ENCODE results near the gene S100A12. TPM values are rescaled to one million over a fixed set of nuclear protein-coding genes. Genes with fewer than 3 reads are reported as not detected.

The S100A12 gene
- total and polyA plus RNA-seq, 5 donors = 0.68 to 2.6 (median 1.9) TPM

DNA sequence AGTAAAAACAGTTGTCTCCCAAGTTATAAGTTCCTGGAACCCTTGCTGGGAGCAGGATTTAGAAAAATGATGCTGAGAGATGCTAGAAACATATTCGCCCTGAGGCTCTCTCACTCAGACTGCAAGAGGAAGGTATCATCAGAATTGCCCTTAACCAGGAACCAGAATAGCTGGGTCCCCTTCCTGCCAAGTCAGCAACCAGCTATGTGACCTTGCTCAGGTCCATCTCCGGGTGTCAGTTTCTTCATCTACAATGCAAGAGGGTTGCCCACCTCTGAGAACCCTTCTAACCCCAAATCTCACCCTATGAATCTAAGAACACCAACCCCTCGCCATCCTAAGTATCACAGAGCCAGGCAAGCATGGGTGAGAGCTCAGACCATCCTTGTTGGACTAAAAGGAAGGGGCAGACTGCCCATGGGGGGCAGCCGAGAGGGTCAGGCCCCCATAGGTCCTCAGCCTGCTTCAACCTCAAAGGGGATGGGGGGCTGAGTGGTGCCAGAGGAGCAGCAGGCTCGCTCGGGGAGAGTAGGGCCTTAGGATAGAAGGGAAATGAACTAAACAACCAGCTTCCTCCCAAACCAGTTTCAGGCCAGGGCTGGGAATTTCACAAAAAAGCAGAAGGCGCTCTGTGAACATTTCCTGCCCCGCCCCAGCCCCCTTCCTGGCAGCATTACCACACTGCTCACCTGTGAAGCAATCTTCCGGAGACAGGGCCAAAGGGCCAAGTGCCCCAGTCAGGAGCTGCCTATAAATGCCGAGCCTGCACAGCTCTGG, 18.2 kb downstream of the S100A12 start:
- intact Hi-C loops (cut with DNase I) = no loop called here
- WGBS = 62% methylated on average over 10 of the region's 10 CpGs
- no peak overlapping the region for H3K27ac ChIP-seq (ENCODE audit: low read length)
- DNase-seq (peak; percentile 59 to 85 (median 84)), ATAC-seq (peak; percentile 60 to 68)
- no peaks in the 10 kb centered on the region for H3K9me3 ChIP-seq (ENCODE audit: control insufficient read depth, low read length)
- H3K27me3 ChIP-seq (ENCODE audit: control insufficient read depth, insufficient read depth) = no peaks in the 10 kb centered on the region
- H3K4me3 ChIP-seq (ENCODE audit: low read length) = no peak overlapping the region
- no peaks in the 10 kb centered on the region for H3K4me1 ChIP-seq (ENCODE audit: control insufficient read depth, insufficient read depth, low read length)

DNA sequence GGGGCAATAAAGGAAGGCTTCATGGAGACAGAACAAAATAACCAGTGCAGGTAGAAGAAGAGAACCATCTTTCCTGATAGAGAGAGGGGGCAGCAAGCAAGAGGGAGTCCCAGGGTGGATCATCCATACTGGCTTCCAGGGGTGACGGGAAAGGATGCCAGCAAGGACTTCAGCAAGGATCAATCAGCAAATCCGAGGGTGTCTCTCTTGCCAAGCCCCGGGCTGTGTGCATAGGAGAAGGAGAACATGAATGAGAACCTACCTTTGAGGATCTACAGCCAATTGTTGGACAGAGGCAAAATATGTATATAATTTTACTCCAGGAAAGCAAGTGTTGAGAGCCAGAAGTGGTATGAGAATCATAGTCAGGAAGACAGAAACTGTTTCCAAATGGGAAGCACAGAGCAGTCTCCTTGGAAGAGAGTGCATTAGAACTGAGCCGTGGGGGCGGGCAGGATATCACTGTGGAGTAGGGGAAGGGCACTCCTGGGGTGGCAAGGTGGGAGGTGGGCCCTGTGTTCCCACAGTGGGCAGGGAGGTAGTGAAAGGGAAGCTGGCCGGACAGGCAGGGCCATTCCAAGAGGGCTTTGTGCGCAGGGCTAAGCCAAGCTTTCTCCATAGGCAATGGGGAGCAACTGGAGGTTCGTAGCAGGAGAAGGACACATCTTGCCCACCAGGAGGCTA, 18.9 kb downstream of the S100A12 start:
- H3K9me3 ChIP-seq (ENCODE audit: control insufficient read depth, low read length) = no peaks in the 10 kb centered on the region
- intact Hi-C loops (cut with DNase I) = no loop called here
- 83% methylated on average over 8 of the region's 8 CpGs for WGBS
- no peak overlapping the region for H3K27ac ChIP-seq (ENCODE audit: low read length)
- H3K4me3 ChIP-seq (ENCODE audit: low read length) = no peak overlapping the region
- ATAC-seq (no peak), DNase-seq (no peak)
- no peaks in the 10 kb centered on the region for H3K4me1 ChIP-seq (ENCODE audit: control insufficient read depth, insufficient read depth, low read length)
- H3K27me3 ChIP-seq (ENCODE audit: control insufficient read depth, insufficient read depth) = no peaks in the 10 kb centered on the region

DNA sequence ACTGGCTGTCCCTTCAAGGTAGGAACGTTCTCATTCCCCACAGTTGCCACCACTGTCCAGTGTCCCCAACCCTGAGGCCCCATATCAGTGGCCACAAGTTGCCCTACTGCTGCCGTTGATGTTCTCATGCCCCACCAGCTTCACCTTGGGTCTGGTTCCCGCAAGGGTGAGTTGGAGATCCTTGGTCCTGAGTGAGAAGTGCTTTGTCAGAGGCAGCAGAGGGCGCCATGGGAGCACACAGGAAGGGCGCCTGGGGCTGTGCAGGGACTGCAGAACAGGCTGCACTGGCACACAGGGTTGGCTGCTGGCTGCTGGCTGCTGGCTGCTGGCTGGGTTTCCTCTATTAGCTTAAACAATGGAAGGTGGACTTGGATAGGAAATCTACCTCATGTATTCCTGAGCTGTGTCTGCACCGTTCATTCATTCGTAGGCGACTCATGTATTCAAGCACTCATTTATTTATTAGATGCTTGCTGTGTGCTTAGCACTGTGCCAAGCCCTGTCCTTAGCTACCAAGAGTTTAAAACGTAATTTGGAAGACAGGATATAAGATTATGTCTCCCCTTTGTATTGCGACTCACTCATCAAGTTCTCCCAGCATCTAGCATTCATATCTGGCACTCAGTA, 19.9 kb downstream of the S100A12 start:
- DNase-seq (peak; percentile 54 to 79 (median 73)), ATAC-seq (peak; percentile 47 to 52)
- Histone ChIP-seq H3K27me3 (ENCODE audit: control insufficient read depth, insufficient read depth) (no peaks in the 10 kb centered on the region), H3K27ac (ENCODE audit: low read length) (no peak overlapping the region), H3K9me3 (ENCODE audit: control insufficient read depth, low read length) (no peaks in the 10 kb centered on the region), H3K4me1 (ENCODE audit: control insufficient read depth, insufficient read depth, low read length) (no peaks in the 10 kb centered on the region), H3K4me3 (ENCODE audit: low read length) (no peak overlapping the region)
- 47% methylated on average over 10 of the region's 10 CpGs for WGBS
- intact Hi-C loops (cut with DNase I) = no loop called here

DNA sequence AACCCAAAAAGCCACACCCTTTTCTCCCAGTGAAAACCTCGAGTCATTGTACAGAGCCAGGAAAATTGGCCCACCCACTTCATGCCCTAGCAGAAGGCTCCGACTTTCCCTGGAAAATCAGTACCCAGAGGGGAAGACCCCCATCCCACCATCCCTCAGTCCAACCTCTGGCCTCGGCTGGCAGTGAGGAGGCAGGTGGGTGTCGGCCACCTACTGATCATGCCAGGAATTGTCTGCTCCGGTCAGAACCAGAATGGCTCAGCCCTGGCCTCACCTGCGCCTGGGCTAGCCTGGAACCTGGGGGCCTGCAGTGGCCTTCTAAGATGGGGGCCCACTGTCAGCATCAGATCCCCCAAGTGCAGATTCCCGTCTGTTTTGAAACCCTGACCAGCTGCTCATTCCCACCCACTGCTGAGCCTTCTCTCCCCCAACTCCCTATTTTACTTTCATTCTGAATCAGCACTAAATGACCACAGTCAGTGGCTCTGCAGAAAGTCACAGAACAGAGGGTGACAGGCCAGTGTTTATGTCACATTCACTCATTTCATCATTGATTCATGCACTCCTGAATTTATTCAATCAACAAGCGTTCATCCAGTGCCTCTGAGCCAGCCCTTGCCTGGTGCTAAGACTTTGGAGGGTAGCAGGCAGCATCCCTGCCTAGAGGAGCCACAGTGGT, 20.8 kb downstream of the S100A12 start:
- ATAC-seq (no peak), DNase-seq (no peak)
- intact Hi-C loops (cut with DNase I) = loop anchor here in 1 of 4 donors (5.0 kb wide), 1 partner anchor 143 kb away; no protein-coding TSS in a partner anchor
- Histone ChIP-seq H3K27me3 (ENCODE audit: control insufficient read depth, insufficient read depth) (no peaks in the 10 kb centered on the region), H3K27ac (ENCODE audit: low read length) (no peak overlapping the region), H3K9me3 (ENCODE audit: control insufficient read depth, low read length) (no peaks in the 10 kb centered on the region), H3K4me3 (ENCODE audit: low read length) (no peak overlapping the region), H3K4me1 (ENCODE audit: control insufficient read depth, insufficient read depth, low read length) (no peaks in the 10 kb centered on the region)
- 74% methylated on average over 8 of the region's 8 CpGs for WGBS

GRCh38 chr1:153353226-153353947, 22.0 kb downstream of the S100A12 start:
- Histone ChIP-seq H3K27me3 (ENCODE audit: control insufficient read depth, insufficient read depth) (no peaks in the 10 kb centered on the region), H3K9me3 (ENCODE audit: control insufficient read depth, low read length) (no peaks in the 10 kb centered on the region), H3K4me3 (ENCODE audit: low read length) (no peak overlapping the region), H3K4me1 (ENCODE audit: control insufficient read depth, insufficient read depth, low read length) (no peaks in the 10 kb centered on the region), H3K27ac (ENCODE audit: low read length) (no peak overlapping the region)
- intact Hi-C loops (cut with DNase I) = loop anchor here (2.0 to 5.0 kb wide), 2 partner anchors 141 to 144 kb away; no protein-coding TSS in a partner anchor
- no peak for ATAC-seq
- peak in 1 of 3 donors; percentile 39 for DNase-seq
- 79% methylated on average over 7 of the region's 7 CpGs for WGBS

DNA sequence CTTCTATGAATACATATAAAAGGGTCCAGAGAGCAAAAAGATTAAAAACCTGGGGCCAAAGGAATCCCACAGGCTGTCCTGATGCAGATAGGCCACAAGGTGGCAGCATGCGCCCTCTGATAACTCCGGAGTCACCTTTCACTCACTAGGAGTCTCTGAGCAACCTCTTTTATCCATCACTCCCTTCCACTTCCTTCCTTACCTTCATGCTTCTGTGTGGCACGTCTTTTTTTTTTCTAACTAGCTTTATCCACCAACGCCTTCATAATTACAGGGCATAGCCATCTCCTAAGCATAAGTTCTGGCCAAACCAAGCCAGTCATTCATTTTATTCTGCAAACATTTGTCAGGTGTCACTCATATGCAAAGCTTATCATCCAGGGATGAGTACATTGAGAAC, 22.9 kb downstream of the S100A12 start:
- Histone ChIP-seq H3K27ac (ENCODE audit: low read length) (no peak overlapping the region), H3K27me3 (ENCODE audit: control insufficient read depth, insufficient read depth) (no peaks in the 10 kb centered on the region), H3K4me3 (ENCODE audit: low read length) (no peak overlapping the region), H3K4me1 (ENCODE audit: control insufficient read depth, insufficient read depth, low read length) (no peaks in the 10 kb centered on the region), H3K9me3 (ENCODE audit: control insufficient read depth, low read length) (no peaks in the 10 kb centered on the region)
- DNase-seq (peak; percentile 50 to 84 (median 80)), ATAC-seq (peak; percentile 73 to 82)
- under 1% methylated on average over 4 of the region's 4 CpGs for WGBS
- intact Hi-C loops (cut with DNase I) = loop anchor here (2.0 to 5.0 kb wide), 2 partner anchors 142 to 145 kb away; no protein-coding TSS in a partner anchor

- ATAC-seq = no peak
- no peaks in the 10 kb centered on the region for H3K27me3 ChIP-seq (ENCODE audit: control insufficient read depth, insufficient read depth)
- WGBS = 25% methylated on average over 1 of the region's 1 CpG
Observed at GRCh38 chr1:153350321-153350957, 25.0 kb downstream of the S100A12 start.

GRCh38 chr1:153349363-153350320, 25.8 kb downstream of the S100A12 start:
- no peaks in the 10 kb centered on the region for H3K27me3 ChIP-seq (ENCODE audit: control insufficient read depth, insufficient read depth)
- ATAC-seq (no peak), DNase-seq (no peak)
- H3K4me1 ChIP-seq (ENCODE audit: control insufficient read depth, insufficient read depth, low read length) = no peaks in the 10 kb centered on the region
- intact Hi-C loops (cut with DNase I) = loop anchor here in 1 of 4 donors (5.0 kb wide), 1 partner anchor 148 kb away; no protein-coding TSS in a partner anchor
- H3K9me3 ChIP-seq (ENCODE audit: control insufficient read depth, low read length) = no peaks in the 10 kb centered on the region
- H3K4me3 ChIP-seq (ENCODE audit: low read length) = no peak overlapping the region
- WGBS = 61% methylated on average over 17 of the region's 17 CpGs
- H3K27ac ChIP-seq (ENCODE audit: low read length) = no peak overlapping the region

More at GRCh38 chr1:153350321-153350957, 25.0 kb downstream of the S100A12 start:
- H3K4me3 ChIP-seq (ENCODE audit: low read length) = no peak overlapping the region
- no peaks in the 10 kb centered on the region for H3K4me1 ChIP-seq (ENCODE audit: control insufficient read depth, insufficient read depth, low read length)
- H3K27ac ChIP-seq (ENCODE audit: low read length) = no peak overlapping the region
- DNase-seq = no peak
- H3K9me3 ChIP-seq (ENCODE audit: control insufficient read depth, low read length) = no peaks in the 10 kb centered on the region
- intact Hi-C loops (cut with DNase I) = loop anchor here in 1 of 4 donors (5.0 kb wide), 1 partner anchor 147 kb away; no protein-coding TSS in a partner anchor
